ENCODE data around the gene GPC5. TPM values are rescaled to one million over a fixed set of nuclear protein-coding genes. Genes with fewer than 3 reads are reported as not detected.

The GPC5 gene
- polyA plus RNA-seq, 3 donors from 2014 or later, result 0.58 TPM; not detected in 2

- no peak for DNase-seq
- peaks cover 15 to 47% (median 23%) of the 10 kb centered on the region in 6 donors for H3K9me3 Mint-ChIP-seq
- peaks cover 0 to 4% (median 0%) of the 10 kb centered on the region in 3 donors for H3K36me3 Mint-ChIP-seq
- H3K4me3 Mint-ChIP-seq, result no peak overlapping the region
- no peaks in the 10 kb centered on the region for H3K27me3 Mint-ChIP-seq (ENCODE audit: low read depth in 3 of 3)
- no peaks in the 10 kb centered on the region for H3K4me1 Mint-ChIP-seq
- H3K27ac Mint-ChIP-seq, result no peak overlapping the region
These were observed 1369.0 kb downstream of the GPC5 start for GRCh38 chr13:92767468-92767867.

GRCh38 chr13:92768602-92769001 is 1370.2 kb downstream of the GPC5 start:
- H3K4me3 Mint-ChIP-seq, result no peak overlapping the region
- peaks cover 13 to 46% (median 20%) of the 10 kb centered on the region in 6 donors for H3K9me3 Mint-ChIP-seq
- no peaks in the 10 kb centered on the region for H3K4me1 Mint-ChIP-seq
- peaks cover 0 to 4% (median 0%) of the 10 kb centered on the region in 3 donors for H3K36me3 Mint-ChIP-seq
- H3K27ac Mint-ChIP-seq, result no peak overlapping the region
- no peaks in the 10 kb centered on the region for H3K27me3 Mint-ChIP-seq (ENCODE audit: low read depth in 3 of 3)
- DNase-seq, result no peak

GRCh38 chr13:92769046-92769445 is 1370.6 kb downstream of the GPC5 start:
- H3K9me3 Mint-ChIP-seq, result peaks cover 13 to 51% (median 20%) of the 10 kb centered on the region in 6 donors
- H3K36me3 Mint-ChIP-seq, result peaks cover 0 to 4% (median 0%) of the 10 kb centered on the region in 3 donors
- no peak overlapping the region for H3K27ac Mint-ChIP-seq
- no peaks in the 10 kb centered on the region for H3K27me3 Mint-ChIP-seq (ENCODE audit: low read depth in 3 of 3)
- H3K4me3 Mint-ChIP-seq, result no peak overlapping the region
- no peaks in the 10 kb centered on the region for H3K4me1 Mint-ChIP-seq
- no peak for DNase-seq

- Mint-ChIP-seq H3K27me3 (ENCODE audit: low read depth in 3 of 3) (no peaks in the 10 kb centered on the region), H3K27ac (no peak overlapping the region), H3K36me3 (peaks cover 0 to 4% (median 0%) of the 10 kb centered on the region in 3 donors), H3K4me1 (no peaks in the 10 kb centered on the region), H3K9me3 (peaks cover 11 to 50% (median 21%) of the 10 kb centered on the region in 6 donors), H3K4me3 (no peak overlapping the region)
- no peak for DNase-seq
These were observed 1377.2 kb downstream of the GPC5 start for GRCh38 chr13:92775658-92776057.

GRCh38 chr13:92781965-92782690 is 1383.7 kb downstream of the GPC5 start:
- DNase-seq, result no peak
- Mint-ChIP-seq H3K36me3 (no peaks in the 10 kb centered on the region), H3K4me1 (no peaks in the 10 kb centered on the region), H3K27ac (no peak overlapping the region), H3K27me3 (ENCODE audit: low read depth in 3 of 3) (no peaks in the 10 kb centered on the region), H3K9me3 (peaks cover 13 to 34% (median 18%) of the 10 kb centered on the region in 6 donors), H3K4me3 (no peak overlapping the region)

GRCh38 chr13:92802776-92803175 is 1404.4 kb downstream of the GPC5 start:
- Mint-ChIP-seq H3K36me3 (no peaks in the 10 kb centered on the region), H3K9me3 (peaks cover 0 to 13% (median 7%) of the 10 kb centered on the region in 6 donors), H3K27me3 (ENCODE audit: low read depth in 3 of 3) (no peaks in the 10 kb centered on the region), H3K4me3 (no peak overlapping the region), H3K4me1 (no peaks in the 10 kb centered on the region), H3K27ac (no peak overlapping the region)
- no peak for DNase-seq

GRCh38 chr13:92804346-92804745 is 1405.9 kb downstream of the GPC5 start:
- H3K9me3 Mint-ChIP-seq, result peaks cover 0 to 10% (median 6%) of the 10 kb centered on the region in 6 donors
- DNase-seq, result no peak
- no peak overlapping the region for H3K27ac Mint-ChIP-seq
- peaks cover 0 to 1% (median 0%) of the 10 kb centered on the region in 3 donors for H3K27me3 Mint-ChIP-seq (ENCODE audit: low read depth in 3 of 3)
- no peak overlapping the region for H3K4me3 Mint-ChIP-seq
- no peaks in the 10 kb centered on the region for H3K36me3 Mint-ChIP-seq
- no peaks in the 10 kb centered on the region for H3K4me1 Mint-ChIP-seq

GRCh38 chr13:92804926-92805325 is 1406.5 kb downstream of the GPC5 start:
- no peak for DNase-seq
- Mint-ChIP-seq H3K4me3 (no peak overlapping the region), H3K9me3 (peaks cover 0 to 10% (median 3%) of the 10 kb centered on the region in 6 donors), H3K27me3 (ENCODE audit: low read depth in 3 of 3) (peaks cover 0 to 1% (median 0%) of the 10 kb centered on the region in 3 donors), H3K36me3 (no peaks in the 10 kb centered on the region), H3K27ac (no peak overlapping the region), H3K4me1 (no peaks in the 10 kb centered on the region)

- peaks cover 0 to 1% (median 0%) of the 10 kb centered on the region in 3 donors for H3K27me3 Mint-ChIP-seq (ENCODE audit: low read depth in 3 of 3)
- no peaks in the 10 kb centered on the region for H3K4me1 Mint-ChIP-seq
- DNase-seq, result no peak
- peak overlapping the region in 2 of 6 donors; percentile 54 to 71 for H3K27ac Mint-ChIP-seq
- H3K36me3 Mint-ChIP-seq, result no peaks in the 10 kb centered on the region
- peak overlapping the region; percentile 40 to 77 (median 66) for H3K4me3 Mint-ChIP-seq
- H3K9me3 Mint-ChIP-seq, result peaks cover 0 to 10% (median 3%) of the 10 kb centered on the region in 6 donors
These were observed 1407.3 kb downstream of the GPC5 start for GRCh38 chr13:92805766-92806165.

GRCh38 chr13:92806215-92806614 is 1407.8 kb downstream of the GPC5 start:
- Mint-ChIP-seq H3K4me1 (no peaks in the 10 kb centered on the region), H3K27ac (peak overlapping the region in 2 of 6 donors; percentile 54 to 71), H3K4me3 (peak overlapping the region; percentile 40 to 77 (median 66)), H3K36me3 (no peaks in the 10 kb centered on the region), H3K27me3 (ENCODE audit: low read depth in 3 of 3) (peaks cover 0 to 1% (median 0%) of the 10 kb centered on the region in 3 donors), H3K9me3 (peaks cover 0 to 10% (median 3%) of the 10 kb centered on the region in 6 donors)
- DNase-seq, result no peak

GRCh38 chr13:92807353-92807752 is 1408.9 kb downstream of the GPC5 start:
- Mint-ChIP-seq H3K4me3 (no peak overlapping the region), H3K9me3 (peaks cover 0 to 13% (median 4%) of the 10 kb centered on the region in 6 donors), H3K36me3 (no peaks in the 10 kb centered on the region), H3K4me1 (no peaks in the 10 kb centered on the region), H3K27me3 (ENCODE audit: low read depth in 3 of 3) (peaks cover 0 to 2% (median 1%) of the 10 kb centered on the region in 3 donors), H3K27ac (no peak overlapping the region)
- DNase-seq, result no peak

- H3K27me3 Mint-ChIP-seq (ENCODE audit: low read depth in 3 of 3), result peaks cover 0 to 2% (median 1%) of the 10 kb centered on the region in 3 donors
- no peaks in the 10 kb centered on the region for H3K4me1 Mint-ChIP-seq
- no peak for DNase-seq
- no peak overlapping the region for H3K4me3 Mint-ChIP-seq
- no peak overlapping the region for H3K27ac Mint-ChIP-seq
- no peaks in the 10 kb centered on the region for H3K36me3 Mint-ChIP-seq
- H3K9me3 Mint-ChIP-seq, result peaks cover 0 to 16% (median 4%) of the 10 kb centered on the region in 6 donors
These were observed 1409.5 kb downstream of the GPC5 start for GRCh38 chr13:92807966-92808365.

- Mint-ChIP-seq H3K4me3 (no peak overlapping the region), H3K9me3 (peaks cover 9 to 41% (median 17%) of the 10 kb centered on the region in 6 donors), H3K4me1 (no peaks in the 10 kb centered on the region), H3K27me3 (ENCODE audit: low read depth in 3 of 3) (peaks cover 0 to 2% (median 0%) of the 10 kb centered on the region in 3 donors), H3K36me3 (peaks cover 0 to 5% (median 0%) of the 10 kb centered on the region in 3 donors), H3K27ac (no peak overlapping the region)
- no peak for DNase-seq
These were observed 1422.9 kb downstream of the GPC5 start for GRCh38 chr13:92821324-92821723.

GRCh38 chr13:92823059-92823458 is 1424.6 kb downstream of the GPC5 start:
- Mint-ChIP-seq H3K4me1 (no peaks in the 10 kb centered on the region), H3K27me3 (ENCODE audit: low read depth in 3 of 3) (peaks cover 0 to 2% (median 0%) of the 10 kb centered on the region in 3 donors)
- no peak for DNase-seq

More at GRCh38 chr13:92823059-92823458, 1424.6 kb downstream of the GPC5 start:
- H3K9me3 Mint-ChIP-seq, result peaks cover 13 to 54% (median 22%) of the 10 kb centered on the region in 6 donors
- no peak overlapping the region for H3K4me3 Mint-ChIP-seq
- no peak overlapping the region for H3K27ac Mint-ChIP-seq
- peaks cover 0 to 5% (median 0%) of the 10 kb centered on the region in 3 donors for H3K36me3 Mint-ChIP-seq

Data from immature natural killer cell (primary cell).